Psoas muscle (tissue), 8 donors: ENCODE results near the gene RFX7. TPM values are rescaled to one million over a fixed set of nuclear protein-coding genes. Genes with fewer than 3 reads are reported as not detected.
A peak's percentile ranks its signal among the peaks of the same experiment; 100 is the strongest.

ENCODE experiments used
- ATAC-seq, 4 donors: fragments of 200-7000 bp; cut with Tn5 transposase; one replicate each; pipeline ENCODE4 v1.9.1; 2020; ENCODE audit warnings: moderate library complexity in 3 of 4, mild to moderate bottlenecking in 2 of 4
- DNase-seq, 2 donors: peaks; one replicate each; pipeline ENCODE4 v3.0.0-alpha.2; 2020
- H3K27ac ChIP-seq: fragments of 200-600 bp; one replicate; pipeline ENCODE4 v1.8.0; 2022
- H3K27me3 ChIP-seq, 3 donors: fragments of 200-600 bp in 1 of 3; one replicate each; pipeline versions ENCODE4 v1.6.1 to v1.8.0; 2013 to 2022; ENCODE audit warnings: low read length in 2 of 3, mild to moderate bottlenecking in 2 of 3, moderate library complexity in 1 of 3; ENCODE audit not compliant: insufficient read depth in 3 of 3
- H3K36me3 ChIP-seq, 2 donors: fragments of 200-600 bp in 1 of 2; one replicate each; pipeline versions ENCODE4 v1.6.1 to v1.8.0; 2013 to 2022; ENCODE audit warnings: low read depth in 1 of 2, mild to moderate bottlenecking in 1 of 2, moderate library complexity in 1 of 2; ENCODE audit not compliant: insufficient read depth in 1 of 2
- H3K4me1 ChIP-seq: fragments of 200-600 bp; one replicate; pipeline ENCODE4 v1.8.0; 2022
- H3K4me3 ChIP-seq: fragments of 200-600 bp; one replicate; pipeline ENCODE4 v1.8.0; 2022; ENCODE audit warnings: mild to moderate bottlenecking
- H3K9me3 ChIP-seq: fragments of 200-600 bp; one replicate; pipeline ENCODE4 v1.8.0; 2022
- CTCF ChIP-seq: fragments of 200-600 bp; IDR thresholded peaks from one replicate; pipeline ENCODE4 v1.8.0; 2022; ENCODE audit warnings: antibody characterized with exemption
- WGBS, 3 donors: extraction: QIAGEN DNeasy Blood & Tissue Kit; methylation state at CpG; one replicate each; pipeline versions ENCODE4 v1.1.6 to v1.1.7; 2013; 5-methylcytosine and 5-hydroxymethylcytosine counted together
- intact Hi-C, 2 donors: fragments of 100-400 bp; cut with DNase I; formaldehyde crosslinking; loops; one replicate each; pipeline versions ENCODE4 v1.11.0 to v1.14.2; 2022
- polyA plus RNA-seq, 3 donors: library from polyadenylated mRNA; stranded (reverse); fragments of 200-250 nt; gene quantifications; one replicate each; pipeline ENCODE4 v1.2.3, GENCODE V29; 2013
- total RNA-seq, 4 donors: library from RNA; stranded (reverse); fragmentation: NEBNext Ultra II Directional in 2 of 4; extraction: Animal tissue kit (Norgen Biotek cat#: 25700) in 2 of 4; gene quantifications; one replicate each; pipeline versions ENCODE4 v1.2.1 to v1.2.4, GENCODE V29; 2021 to 2023
- donor health status: healthy with polysubstance abuse.
- donor health status: DM: no; HTN: no; CAD: no; lungs with moderate emphysema.
- donor health status: Bipolar disorder and iron deficiency.
- donor health status: healthy.
- donor health status: DM: yes; HTN: yes; CAD: no.
- donor health status: DM: no; HTN: no; CAD: no.
- donor health status: DM: no; HTN: no; CAD: no.
- donor health status: DM: yes; HTN: yes; CAD: no.

RFX7 gene
- total and polyA plus RNA-seq, 7 donors = 0.83 to 17.6 (median 11.8) TPM

DNA sequence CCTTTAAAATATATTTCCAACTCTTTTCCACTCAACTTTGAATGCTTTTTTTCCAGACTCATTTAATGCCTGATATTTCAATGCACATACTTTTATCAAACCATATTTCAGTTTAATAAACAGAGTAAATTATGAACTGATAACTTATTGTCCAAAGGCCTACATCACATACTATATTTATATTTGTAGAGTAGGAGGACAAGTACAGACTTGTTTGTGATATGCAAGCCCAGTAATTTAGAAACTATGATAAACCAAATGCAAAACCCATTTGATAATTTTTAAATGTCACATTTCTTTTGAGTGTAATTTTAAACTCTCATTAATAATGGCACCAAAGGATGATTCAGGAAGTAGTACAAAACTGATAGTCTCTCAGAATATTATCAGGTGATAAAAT lies 3.3 kb downstream of the RFX7 start:
- no peak for DNase-seq
- H3K4me3 ChIP-seq = peak overlapping the region; percentile 78
- H3K4me1 ChIP-seq = peaks cover 24% of the 10 kb centered on the region
- H3K27me3 ChIP-seq = no peaks in the 10 kb centered on the region
- TF ChIP-seq CTCF = no peak
- H3K27ac ChIP-seq = peak overlapping the region; percentile 47
- ATAC-seq = no peak
- H3K36me3 ChIP-seq = no peaks in the 10 kb centered on the region
- intact Hi-C loops = loop anchor here (5.0 to 10.0 kb wide), 4 partner anchors 136 to 248 kb away; partner anchors contain the start of gene NEDD4 (in 2 of the 2)
- H3K9me3 ChIP-seq = no peaks in the 10 kb centered on the region

- TF ChIP-seq CTCF = no peak
- ATAC-seq = no peak
- 78 to 81% (median 80%) methylated on average over 3 of the region's 3 CpGs for WGBS, 3 donors
Observed at GRCh38 chr15:56236197-56236596, 7.5 kb downstream of the RFX7 start.

DNA sequence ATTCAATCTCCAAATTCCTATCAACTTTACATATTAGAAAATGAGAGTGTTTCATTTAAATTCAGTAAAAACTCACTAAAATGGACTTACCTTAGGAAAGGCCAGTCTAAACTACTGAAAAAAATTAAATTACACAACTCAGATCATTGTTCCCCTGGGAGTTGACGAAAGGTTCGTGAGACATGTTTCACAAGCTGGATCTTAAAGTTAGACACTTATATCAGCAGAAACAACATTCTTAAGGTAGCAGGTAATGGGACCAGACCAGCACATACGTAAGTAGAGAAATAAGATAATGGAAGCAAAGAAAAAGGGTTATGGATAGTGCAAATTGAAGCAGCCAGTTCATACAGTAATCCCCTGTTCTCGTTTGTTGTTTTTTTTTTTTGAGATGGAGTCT lies 8.9 kb downstream of the RFX7 start:
- Histone ChIP-seq H3K36me3 (peaks cover 0 to 29% of the 10 kb centered on the region in 2 donors), H3K27me3 (no peaks in the 10 kb centered on the region), H3K4me1 (peaks cover 18% of the 10 kb centered on the region), H3K9me3 (peaks cover 15% of the 10 kb centered on the region), H3K4me3 (no peak overlapping the region), H3K27ac (no peak overlapping the region)
- TF ChIP-seq CTCF = no peak
- DNase-seq (no peak), ATAC-seq (no peak)
- intact Hi-C loops = loop anchor here in 1 of 2 donors (10.0 kb wide), 1 partner anchor 80 kb away; no protein-coding TSS in a partner anchor
- 50 to 65% (median 54%) methylated on average over 4 of the region's 4 CpGs for WGBS, 3 donors

More at GRCh38 chr15:56236197-56236596, 7.5 kb downstream of the RFX7 start:
- Histone ChIP-seq H3K27me3 (no peaks in the 10 kb centered on the region), H3K9me3 (peaks cover 15% of the 10 kb centered on the region), H3K36me3 (peaks cover 0 to 24% of the 10 kb centered on the region in 2 donors), H3K4me3 (no peak overlapping the region), H3K27ac (no peak overlapping the region), H3K4me1 (peaks cover 18% of the 10 kb centered on the region)
- intact Hi-C loops = loop anchor here in 1 of 2 donors (10.0 kb wide), 1 partner anchor 81 kb away; no protein-coding TSS in a partner anchor
- no peak for DNase-seq

GRCh38 chr15:56233549-56233948 lies 10.1 kb downstream of the RFX7 start:
- peaks cover 0 to 29% of the 10 kb centered on the region in 2 donors for H3K36me3 ChIP-seq
- WGBS, 3 donors = 96 to 100% (median 97%) methylated on average over 3 of the region's 3 CpGs
- no peak for DNase-seq
- H3K27me3 ChIP-seq = no peaks in the 10 kb centered on the region
- H3K4me3 ChIP-seq = no peak overlapping the region
- peaks cover 18% of the 10 kb centered on the region for H3K4me1 ChIP-seq
- no peak overlapping the region for H3K27ac ChIP-seq
- H3K9me3 ChIP-seq = peaks cover 19% of the 10 kb centered on the region
- intact Hi-C loops = loop anchor here in 1 of 2 donors (10.0 kb wide), 1 partner anchor 79 kb away; no protein-coding TSS in a partner anchor
- ATAC-seq = no peak
- TF ChIP-seq CTCF = no peak

GRCh38 chr15:56232058-56232457 lies 11.6 kb downstream of the RFX7 start:
- peaks cover 18% of the 10 kb centered on the region for H3K4me1 ChIP-seq
- 98 to 100% (median 99%) methylated on average over 3 of the region's 3 CpGs for WGBS, 3 donors
- TF ChIP-seq CTCF = no peak
- ATAC-seq = no peak
- no peak overlapping the region for H3K27ac ChIP-seq
- peaks cover 0 to 29% of the 10 kb centered on the region in 2 donors for H3K36me3 ChIP-seq
- no peaks in the 10 kb centered on the region for H3K27me3 ChIP-seq
- intact Hi-C loops = loop anchor here in 1 of 2 donors (10.0 kb wide), 1 partner anchor 77 kb away; no protein-coding TSS in a partner anchor
- DNase-seq = no peak
- no peak overlapping the region for H3K4me3 ChIP-seq
- H3K9me3 ChIP-seq = peaks cover 31% of the 10 kb centered on the region
